SHP77 treated with DMSO at 0.1 percent for 48 hours (cell line): Measurements from ENCODE around the gene WNT16.

ENCODE experiments used
- DNase-seq: peaks from one replicate; lab custom pipeline; 2025; lab: John Stamatoyannopoulos, UW

WNT16 gene

DNA sequence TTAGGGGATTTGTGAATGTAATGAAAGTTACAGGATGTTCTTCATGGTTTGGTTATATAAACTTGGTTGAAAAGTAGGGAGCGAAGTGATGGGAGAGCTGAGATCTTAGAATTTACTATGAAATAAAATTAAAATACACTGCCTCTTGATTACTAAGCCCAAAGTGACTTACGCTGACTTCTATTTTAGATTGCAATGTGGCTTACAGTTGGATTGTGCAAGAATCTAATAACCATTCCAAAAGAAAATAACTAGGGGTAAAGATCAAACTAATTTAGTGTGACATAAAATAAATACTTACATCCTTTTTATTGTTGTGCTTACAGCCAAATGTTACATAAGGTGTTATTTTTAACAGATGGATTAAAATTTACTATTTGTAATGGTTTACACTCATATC is 15.3 kb downstream of the WNT16 start:
- DNase-seq: no peak

DNA sequence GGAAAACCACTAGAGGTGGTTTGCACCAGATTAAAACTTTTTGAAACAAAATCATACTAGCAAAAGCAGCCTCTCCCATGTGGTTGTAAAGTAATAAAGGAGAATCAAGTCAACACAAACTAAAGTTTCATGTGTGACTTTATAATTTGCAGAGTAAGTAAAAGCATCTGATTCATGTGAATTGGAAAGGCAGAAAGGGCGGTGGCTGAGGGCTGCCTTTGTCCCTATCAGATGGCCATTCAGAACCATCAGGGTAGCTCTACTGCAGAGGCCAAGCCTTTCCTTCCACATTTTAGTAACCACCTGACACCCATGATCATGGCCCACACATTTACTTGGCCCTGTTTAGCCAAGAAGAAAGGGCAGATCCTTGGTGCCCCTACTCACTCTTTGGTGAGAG is 15.7 kb downstream of the WNT16 start:
- no peak for DNase-seq

DNA sequence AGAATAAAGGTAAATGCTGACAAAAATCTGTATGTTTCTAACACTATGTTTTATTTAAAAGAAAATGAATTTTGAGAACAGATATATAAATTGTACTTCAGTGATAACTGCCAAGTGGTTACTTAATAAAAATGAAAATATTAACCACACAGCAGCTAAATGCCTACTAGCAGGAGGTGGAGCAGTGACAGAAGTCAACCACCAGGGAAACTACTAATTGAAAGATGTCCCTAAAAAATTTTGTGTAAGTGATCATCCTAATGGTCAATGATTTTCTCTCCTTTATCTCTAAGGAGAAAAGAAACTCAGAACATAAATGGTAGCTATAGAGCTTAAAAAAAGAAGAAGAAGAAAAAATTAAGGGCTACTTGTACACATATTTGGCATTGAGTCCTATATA is 22.9 kb downstream of the WNT16 start:
- no peak for DNase-seq

DNA sequence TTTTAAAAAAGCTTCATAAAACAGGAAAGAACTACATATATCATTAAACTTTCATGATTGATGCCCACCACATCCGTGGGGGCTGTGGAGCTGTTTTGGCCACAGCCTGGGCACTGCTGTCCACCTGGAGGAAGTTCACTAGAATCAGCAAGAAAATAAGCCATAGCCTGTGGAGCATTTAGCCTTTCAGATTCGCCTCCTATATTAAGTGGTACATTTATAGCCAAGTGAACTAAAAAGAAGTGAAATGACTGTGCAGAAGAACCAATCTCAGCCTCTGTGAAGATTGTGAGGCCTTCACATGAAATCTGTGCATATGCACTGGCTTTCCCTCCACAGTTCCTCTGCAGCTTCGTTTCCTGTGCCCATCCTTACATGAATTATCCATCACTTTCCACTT is 23.5 kb downstream of the WNT16 start:
- DNase-seq: no peak

DNA sequence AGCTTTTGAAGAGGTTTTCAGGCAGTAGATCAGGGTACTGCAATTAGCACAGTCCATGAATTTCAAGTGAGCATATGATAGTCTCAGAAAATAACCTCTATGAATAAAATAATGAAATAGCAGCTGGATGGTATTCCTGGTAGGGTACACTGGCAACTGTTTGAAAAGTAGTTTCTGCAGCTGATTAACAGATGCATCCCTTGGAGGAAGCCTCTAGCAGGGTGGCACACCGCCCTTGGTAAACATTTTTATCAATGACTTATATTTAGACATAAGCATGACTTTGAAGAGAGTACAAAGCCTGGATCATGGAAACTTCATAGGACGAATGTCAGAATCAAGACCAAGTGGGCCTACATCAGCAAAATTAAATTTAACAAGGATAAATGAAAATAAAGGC is 26.8 kb downstream of the WNT16 start:
- DNase-seq: no peak

DNA sequence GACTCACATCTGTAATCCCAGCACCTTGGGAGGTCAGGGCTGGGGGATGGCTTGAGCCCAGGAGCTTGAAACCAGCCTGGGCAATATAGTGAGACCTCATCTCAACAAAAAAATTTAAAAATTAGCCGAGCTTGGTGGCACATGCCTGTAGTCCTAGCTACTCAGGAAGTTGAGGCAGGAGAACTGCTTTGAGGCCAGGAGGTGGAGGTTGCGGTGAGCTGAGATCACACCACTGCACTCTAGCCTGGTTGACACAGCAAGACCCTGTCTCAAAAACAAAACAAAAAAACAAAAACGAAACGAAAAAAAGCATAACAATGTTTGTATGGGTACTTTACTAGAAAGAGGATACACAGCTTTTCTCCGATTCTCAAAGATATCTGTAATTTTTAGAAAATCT is 31.8 kb downstream of the WNT16 start:
- no peak for DNase-seq

DNA sequence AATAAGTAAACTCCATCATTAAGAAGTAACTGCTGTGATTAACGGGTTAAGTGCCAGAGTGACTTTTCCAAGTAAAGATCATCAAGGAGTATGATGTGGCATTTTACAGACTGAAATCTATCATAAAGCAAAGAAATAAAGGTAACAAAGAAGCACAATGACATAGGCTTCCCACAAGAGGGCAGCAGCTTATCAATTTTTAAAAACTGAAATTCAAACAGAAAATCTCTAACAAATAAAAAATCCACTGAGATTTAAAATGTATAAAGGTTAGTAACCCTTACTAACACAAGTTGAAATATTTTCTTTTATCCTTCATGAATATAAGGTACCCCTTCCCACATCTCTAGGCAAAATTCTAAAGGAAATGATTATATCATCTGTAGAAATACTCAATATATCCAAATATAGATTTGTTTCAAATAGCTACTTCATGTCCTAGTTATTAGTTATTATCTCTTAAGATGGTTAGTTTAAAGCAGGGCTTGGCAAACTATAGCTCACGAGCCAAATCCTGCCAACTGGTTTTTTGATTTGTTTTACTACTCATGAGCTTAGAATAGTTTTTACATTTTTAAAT is 38.1 kb downstream of the WNT16 start:
- no peak for DNase-seq

DNA sequence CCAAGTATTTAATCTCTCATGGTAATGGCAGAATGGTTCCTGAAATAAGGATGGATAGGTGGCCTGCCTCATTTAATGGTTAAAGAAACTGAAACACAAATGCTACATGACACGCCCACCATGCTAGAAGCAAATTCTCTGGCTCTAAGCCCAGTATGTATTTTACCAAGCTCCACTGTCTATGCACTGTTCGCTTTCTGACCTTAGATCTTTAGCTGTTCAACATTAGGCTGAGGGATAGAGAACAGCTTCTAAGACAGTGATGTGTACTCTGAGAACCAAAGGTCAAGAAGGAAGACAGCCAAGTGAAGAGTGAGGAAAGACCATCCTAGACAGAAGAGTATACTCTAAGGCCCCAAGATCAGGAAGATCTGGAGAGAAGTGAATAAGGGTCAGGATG is 40.7 kb downstream of the WNT16 start:
- no peak for DNase-seq

DNA sequence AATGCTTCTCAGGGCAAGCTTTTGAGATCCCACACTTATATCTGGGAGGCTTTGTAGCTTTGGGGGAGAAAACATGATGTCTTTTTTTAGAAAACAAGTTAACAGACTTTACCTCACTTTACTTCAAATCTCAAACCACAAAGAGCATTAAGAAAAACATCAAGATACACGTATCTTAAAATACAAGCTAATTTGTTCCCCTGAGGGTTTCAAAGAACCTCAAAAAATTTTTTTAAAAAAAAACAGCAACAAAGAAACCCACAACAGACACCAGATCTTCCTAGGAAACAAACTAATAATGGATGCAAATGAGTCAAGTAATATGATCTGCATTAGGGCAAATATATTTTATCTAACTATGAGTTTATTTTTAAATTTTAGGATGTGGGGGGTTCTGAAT is 42.6 kb downstream of the WNT16 start:
- no peak for DNase-seq

DNA sequence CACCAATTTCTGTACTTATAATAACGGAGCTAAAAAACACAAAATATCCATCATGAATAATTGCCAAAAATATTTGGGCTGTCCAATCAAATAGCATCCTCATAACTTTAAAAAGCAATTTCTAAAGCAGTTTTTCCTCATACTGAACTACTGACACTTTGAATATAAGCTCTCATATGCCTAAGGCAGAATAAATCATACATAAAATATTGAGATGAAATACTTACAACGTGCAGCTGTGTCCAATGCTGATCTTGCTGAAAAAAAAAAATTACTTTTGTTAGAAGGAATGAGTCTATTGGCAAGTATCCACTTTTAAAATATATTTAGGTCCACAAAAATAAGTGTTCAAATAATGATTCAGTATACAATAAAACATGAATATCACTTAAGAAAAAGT is 43.1 kb downstream of the WNT16 start:
- no peak for DNase-seq

DNA sequence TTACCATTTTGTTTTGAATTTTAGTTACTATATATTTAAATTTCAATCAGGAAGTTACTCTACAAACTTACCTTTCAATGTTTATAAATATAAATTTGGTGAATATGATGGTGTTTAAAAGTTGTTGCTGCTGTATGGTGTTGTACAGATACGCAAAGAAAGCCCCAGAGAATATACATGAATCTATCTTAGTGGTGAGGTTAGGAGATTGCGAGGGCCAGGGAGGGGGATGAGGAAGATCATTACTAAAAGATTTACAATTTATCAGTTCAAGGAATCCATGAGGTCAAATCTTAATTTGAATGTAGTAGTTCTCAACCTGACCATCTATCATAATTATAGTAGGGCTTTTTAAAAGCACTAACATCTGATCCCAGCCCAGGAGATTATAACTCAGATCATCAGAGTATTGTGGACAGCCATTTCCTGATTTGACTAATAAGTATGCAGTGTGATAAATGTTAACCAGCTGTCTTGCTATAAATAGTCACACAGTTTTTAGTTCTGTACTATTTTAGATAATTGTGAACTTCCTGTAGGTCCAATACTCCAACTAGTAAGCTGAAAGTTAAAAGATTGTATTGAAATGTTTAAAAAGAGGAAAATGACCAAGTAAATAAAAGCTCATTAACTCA is 43.7 kb downstream of the WNT16 start:
- no peak for DNase-seq

DNA sequence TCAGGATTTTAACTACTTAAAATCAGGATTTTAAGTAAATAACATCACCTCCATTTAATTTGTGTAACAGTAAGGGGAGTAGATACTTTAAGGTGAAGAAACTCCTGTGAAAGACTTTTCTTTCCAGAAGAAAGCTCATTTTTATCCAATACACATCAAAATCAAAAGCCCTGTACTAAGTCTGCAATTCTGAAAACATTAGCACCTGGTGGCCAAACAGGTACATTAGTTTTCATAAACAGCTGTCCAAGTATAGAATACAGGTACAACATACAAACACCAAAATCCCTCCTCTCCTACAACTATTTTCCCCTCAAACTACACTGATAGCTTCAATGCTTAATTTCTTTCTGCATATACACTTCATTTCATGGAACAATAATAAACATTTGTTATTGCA is 44.4 kb downstream of the WNT16 start:
- no peak for DNase-seq

DNA sequence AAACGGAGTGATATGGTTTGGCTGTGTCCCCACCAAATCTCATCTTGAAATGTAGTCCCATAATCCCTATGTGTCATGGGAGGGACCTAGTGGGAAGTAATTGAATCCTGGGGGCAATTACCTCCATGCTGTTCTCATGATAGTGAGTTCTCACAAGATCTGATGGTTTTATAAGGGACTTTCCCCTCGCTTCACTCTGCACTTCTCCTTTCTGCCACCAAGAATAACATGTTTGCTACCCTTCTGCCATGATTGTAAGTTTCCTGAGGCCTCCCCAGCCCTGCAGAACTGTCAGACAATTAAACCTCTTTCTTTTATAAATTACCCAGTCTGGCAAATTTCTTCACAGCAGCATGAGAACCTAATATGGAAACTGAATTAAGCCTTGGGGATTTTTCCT is 48.2 kb downstream of the WNT16 start:
- no peak for DNase-seq

DNA sequence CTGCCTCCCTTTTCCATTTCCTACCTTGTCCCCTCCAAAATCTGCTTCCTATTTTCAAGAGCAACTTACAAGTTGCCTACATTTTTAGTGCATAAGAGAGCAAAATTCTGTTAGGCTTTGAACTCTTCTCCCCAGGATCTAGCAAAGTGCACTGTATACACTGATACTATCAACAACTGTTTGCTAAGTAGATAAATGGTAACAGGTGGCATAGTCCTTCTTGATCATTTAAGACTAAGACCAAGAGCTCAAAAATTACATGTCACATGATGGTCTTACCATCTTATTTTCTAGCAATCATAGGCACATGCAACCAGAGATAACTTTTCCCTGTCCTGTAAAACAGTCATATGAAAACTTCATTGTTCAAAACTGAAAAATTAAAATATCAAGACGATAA is 51.1 kb downstream of the WNT16 start:
- DNase-seq: no peak

DNA sequence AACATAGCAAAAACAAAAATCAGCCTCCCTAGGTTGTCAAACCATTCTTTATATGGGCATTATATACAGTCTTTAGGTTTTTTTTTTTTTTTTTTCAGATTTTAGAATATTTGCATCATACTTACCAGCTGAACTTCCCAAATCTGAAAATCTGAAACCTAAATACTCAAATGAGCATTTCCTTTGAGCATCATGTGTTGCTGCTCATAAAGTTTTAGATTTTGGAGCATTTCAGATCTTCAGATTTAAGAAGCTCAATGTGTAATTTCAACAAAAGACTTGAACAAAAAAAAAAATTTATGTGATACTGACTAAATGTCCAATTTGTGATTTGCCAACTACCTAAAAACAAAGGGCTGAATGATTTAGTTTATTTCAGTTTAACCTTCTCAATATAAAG is 53.7 kb downstream of the WNT16 start:
- DNase-seq: no peak

DNA sequence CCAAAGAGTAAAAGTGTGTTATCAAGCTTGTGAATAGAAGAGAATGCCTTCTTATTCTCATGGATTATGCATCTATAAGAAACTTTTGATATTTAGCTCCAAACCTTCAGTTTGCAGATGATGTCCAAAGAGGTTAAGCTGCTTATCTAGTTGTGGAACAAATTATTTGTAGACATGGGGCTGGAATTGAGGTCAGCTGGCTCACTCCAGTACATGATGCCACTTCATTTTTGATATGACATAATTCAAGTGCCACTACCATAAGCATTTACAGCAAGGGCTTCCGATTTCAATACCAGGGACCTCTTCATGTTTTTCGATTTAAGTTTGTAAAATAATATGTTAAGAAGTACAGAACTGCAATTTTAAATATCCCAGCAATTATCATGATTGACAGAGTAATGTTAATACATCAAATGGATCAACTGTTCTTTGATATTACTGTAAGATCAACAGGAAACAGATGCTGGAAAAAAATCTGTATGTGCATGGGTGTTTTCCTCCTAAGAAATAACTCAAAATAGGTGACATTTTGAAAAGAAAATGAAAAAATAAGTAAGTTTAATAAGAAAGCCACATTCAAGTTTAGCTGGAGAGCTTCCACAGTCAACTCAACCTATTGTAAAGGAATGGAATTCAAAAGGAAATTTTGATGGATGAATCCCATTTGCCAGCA is 54.6 kb downstream of the WNT16 start:
- DNase-seq: no peak

DNA sequence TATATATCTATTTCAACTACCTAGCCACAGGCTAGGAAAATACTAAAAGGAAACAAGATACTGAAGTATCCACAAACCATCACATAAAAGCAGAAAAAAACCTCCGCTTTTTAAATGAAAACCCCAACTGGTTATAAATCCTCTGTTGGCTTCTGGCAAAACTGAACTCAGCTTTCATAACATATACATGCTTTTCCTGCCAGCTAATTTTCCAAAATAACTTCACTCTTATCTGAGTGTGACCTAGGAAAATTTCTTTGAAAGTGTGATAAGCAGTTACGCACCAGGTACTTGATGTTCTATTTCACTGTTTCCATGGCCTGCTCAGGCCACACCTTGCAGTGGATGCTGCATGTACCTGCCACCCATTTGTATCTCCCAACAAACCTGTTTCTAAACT is 55.5 kb downstream of the WNT16 start:
- no peak for DNase-seq

DNA sequence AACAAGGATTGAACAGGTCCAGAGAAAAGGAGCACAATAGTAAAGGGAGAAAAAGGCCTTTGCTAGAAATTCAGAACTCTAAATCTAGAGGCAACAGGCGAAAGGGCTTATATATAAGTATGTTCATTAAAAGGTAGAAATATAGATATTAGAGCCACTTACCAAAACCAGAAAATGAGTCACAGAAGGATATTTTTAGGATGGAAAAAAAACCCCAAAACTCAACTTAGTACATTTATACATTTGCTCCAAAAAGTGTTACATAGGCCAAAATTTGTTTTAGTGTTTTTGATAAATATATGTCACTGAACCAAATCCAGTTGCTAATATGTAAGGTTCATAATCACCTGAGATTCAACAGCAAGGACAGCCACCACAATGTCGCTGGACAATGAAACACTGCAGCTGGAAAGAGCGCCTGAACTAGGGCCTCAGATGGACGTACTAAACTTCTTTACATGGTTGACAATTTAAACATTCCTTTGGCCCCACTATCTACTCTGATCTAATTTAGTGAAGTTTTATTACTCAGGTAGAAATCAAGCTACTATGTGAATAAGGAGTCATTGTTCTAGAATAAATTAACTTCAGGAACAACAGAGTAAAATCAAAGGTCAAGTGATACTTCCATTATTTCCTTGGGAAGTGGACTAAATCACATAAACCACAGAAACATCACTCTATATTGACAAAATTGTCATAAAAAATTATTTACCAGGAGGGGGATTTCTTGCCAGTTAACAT is 56.4 kb downstream of the WNT16 start:
- DNase-seq: no peak

DNA sequence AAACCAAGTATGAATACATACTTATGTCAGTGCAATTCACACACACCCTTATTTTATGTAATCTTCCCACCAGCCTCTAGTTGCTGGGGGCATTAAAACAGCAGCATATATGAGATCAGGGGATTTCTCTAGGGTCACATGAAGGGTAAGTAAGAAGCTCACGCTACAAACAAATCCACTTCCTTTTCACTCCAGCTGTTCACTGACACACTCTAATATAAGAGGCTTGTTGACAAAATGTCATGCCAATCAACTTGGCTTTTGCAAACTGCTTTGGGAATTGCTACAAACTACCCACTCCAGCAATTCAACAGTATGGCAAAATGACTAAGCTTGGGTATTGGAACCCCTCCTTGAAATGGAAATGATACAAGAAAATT is 57.0 kb downstream of the WNT16 start:
- no peak for DNase-seq

DNA sequence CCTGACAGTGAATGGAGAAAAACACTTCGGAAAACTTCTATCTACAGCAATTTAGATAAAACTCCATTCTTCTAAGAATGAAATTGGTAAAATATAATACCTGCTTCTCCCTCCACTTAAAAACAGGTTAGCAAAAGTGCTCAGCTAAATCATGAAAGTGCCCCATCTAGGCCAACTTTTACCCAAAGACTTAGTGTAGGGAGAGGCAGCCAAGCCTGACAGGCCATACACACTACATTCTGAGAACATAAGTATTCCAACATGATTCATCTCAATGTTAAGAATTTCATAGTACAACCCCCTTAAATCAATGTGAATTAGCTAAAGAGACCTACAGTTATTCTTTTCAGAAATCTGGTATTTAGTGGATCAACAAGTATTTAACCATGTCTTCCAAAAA is 60.1 kb downstream of the WNT16 start:
- DNase-seq: no peak

DNA sequence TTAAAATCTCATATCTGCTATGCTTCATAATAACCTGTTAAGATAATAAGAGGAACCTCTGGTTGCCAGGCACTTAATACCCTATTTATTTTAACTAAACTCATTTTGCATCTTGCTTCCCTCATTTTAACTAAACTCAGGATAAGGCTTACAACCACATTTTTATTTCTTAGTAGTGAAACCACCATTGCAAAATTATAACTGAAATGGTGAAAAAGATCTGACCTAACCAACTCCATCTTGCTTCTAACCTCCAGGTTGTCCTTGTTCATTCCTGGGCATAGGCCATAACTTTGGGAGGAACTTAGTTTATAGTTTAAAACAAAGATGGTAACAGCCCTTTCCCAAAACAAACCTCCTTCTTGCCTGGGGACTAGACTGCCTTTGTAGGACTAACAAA is 61.3 kb downstream of the WNT16 start:
- DNase-seq: no peak

DNA sequence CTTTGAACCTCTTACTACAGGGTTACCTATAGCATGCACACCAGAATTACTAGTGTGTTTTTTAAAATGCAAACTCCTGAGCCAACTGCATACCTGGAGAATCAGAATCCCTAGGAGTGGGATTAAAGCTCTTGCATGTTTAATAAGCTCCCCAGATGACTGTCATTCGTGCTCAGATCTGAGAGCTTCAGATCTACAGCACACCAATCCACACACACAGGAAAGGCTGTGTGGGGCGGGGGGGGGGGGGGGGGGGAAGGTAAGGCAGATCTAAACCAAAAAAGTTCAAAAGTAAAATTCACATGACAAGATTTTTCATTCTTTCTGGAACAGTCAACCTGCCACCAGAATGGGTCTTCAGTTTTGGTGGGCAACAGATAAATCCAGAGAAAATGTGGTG is 61.8 kb downstream of the WNT16 start:
- DNase-seq: no peak
